ENCODE measurements around the gene LRMDA. TPM values are rescaled to one million over a fixed set of nuclear protein-coding genes. Genes with fewer than 3 reads are reported as not detected.

The LRMDA gene
- total RNA-seq, 1 experiment from 2014 or later = 4.8 TPM

DNA sequence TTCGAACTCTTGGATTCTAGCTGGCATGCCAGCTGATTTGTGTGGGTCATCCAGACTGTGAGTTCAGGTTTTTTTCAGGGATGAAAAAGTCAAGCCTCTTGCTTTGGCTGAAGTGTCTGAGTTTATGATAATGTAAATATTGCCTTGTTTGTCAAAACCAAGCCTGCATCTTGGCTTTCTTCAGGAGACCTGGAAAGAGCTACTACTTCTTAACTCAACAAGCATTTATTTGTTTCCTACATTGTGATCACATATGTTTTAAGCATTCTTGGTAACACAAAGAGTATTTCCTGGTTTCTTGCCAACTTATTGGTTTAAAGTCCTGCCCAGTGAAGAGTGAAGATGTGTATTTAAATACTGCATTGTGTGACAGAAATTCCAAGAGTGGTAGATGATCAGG lies 407.1 kb downstream of the LRMDA start:
- TF ChIP-seq CEBPB (IDR thresholded peaks at IDR 0.05; ENCODE audit: low read depth) (no peak), ZNF274 (IDR thresholded peaks at IDR 0.05; ENCODE audit: low read depth, low read length) (no peak), SRF (IDR thresholded peaks at IDR 0.05; ENCODE audit: low read depth) (no peak), EGR1 (IDR thresholded peaks at IDR 0.05; ENCODE audit: low read depth) (no peak), ZFX (IDR thresholded peaks at IDR 0.05) (no peak), POLR2AphosphoS5 (IDR thresholded peaks at IDR 0.05; ENCODE audit: low read depth, low read length) (no peak), CBX3 (IDR thresholded peaks at IDR 0.05; ENCODE audit: low read depth) (no peak), JUND (IDR thresholded peaks at IDR 0.05) (no peak), TCF7L2 (IDR thresholded peaks at IDR 0.05; ENCODE audit: borderline replicate concordance, extremely low read depth, insufficient read depth, insufficient read length) (no peak), EZH2 (IDR thresholded peaks at IDR 0.05) (no peak), YY1 (IDR thresholded peaks at IDR 0.05; ENCODE audit: extremely low read depth, insufficient replicate concordance, low read depth, low read length) (no peak), POLR2A (IDR thresholded peaks at IDR 0.05; ENCODE audit: borderline replicate concordance, extremely low read depth, insufficient read depth, insufficient read length) (no peak), FOSL1 (IDR thresholded peaks at IDR 0.05; ENCODE audit: low read depth) (no peak), ELF1 (IDR thresholded peaks at IDR 0.05; ENCODE audit: borderline replicate concordance, low read depth) (no peak)
- TF ChIP-seq, protein P1, sequence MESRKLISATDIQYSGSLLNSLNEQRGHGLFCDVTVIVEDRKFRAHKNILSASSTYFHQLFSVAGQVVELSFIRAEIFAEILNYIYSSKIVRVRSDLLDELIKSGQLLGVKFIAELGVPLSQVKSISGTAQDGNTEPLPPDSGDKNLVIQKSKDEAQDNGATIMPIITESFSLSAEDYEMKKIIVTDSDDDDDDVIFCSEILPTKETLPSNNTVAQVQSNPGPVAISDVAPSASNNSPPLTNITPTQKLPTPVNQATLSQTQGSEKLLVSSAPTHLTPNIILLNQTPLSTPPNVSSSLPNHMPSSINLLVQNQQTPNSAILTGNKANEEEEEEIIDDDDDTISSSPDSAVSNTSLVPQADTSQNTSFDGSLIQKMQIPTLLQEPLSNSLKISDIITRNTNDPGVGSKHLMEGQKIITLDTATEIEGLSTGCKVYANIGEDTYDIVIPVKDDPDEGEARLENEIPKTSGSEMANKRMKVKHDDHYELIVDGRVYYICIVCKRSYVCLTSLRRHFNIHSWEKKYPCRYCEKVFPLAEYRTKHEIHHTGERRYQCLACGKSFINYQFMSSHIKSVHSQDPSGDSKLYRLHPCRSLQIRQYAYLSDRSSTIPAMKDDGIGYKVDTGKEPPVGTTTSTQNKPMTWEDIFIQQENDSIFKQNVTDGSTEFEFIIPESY (IDR thresholded peaks at IDR 0.05; ENCODE audit: extremely low read depth, insufficient replicate concordance, low read length) = no peak
- TF ChIP-seq, protein P2, sequence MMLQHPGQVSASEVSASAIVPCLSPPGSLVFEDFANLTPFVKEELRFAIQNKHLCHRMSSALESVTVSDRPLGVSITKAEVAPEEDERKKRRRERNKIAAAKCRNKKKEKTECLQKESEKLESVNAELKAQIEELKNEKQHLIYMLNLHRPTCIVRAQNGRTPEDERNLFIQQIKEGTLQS (IDR thresholded peaks at IDR 0.05) = no peak
- TF ChIP-seq, protein P3, sequence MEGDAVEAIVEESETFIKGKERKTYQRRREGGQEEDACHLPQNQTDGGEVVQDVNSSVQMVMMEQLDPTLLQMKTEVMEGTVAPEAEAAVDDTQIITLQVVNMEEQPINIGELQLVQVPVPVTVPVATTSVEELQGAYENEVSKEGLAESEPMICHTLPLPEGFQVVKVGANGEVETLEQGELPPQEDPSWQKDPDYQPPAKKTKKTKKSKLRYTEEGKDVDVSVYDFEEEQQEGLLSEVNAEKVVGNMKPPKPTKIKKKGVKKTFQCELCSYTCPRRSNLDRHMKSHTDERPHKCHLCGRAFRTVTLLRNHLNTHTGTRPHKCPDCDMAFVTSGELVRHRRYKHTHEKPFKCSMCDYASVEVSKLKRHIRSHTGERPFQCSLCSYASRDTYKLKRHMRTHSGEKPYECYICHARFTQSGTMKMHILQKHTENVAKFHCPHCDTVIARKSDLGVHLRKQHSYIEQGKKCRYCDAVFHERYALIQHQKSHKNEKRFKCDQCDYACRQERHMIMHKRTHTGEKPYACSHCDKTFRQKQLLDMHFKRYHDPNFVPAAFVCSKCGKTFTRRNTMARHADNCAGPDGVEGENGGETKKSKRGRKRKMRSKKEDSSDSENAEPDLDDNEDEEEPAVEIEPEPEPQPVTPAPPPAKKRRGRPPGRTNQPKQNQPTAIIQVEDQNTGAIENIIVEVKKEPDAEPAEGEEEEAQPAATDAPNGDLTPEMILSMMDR (IDR thresholded peaks at IDR 0.05 in 2 of 3, conservative IDR thresholded peaks at IDR 0.05 in 1 of 3; ENCODE audit: borderline replicate concordance in 1 of 3, insufficient read depth in 1 of 3, low read depth in 2 of 3, low read length in 2 of 3) = no peak
- TF ChIP-seq, protein P4, sequence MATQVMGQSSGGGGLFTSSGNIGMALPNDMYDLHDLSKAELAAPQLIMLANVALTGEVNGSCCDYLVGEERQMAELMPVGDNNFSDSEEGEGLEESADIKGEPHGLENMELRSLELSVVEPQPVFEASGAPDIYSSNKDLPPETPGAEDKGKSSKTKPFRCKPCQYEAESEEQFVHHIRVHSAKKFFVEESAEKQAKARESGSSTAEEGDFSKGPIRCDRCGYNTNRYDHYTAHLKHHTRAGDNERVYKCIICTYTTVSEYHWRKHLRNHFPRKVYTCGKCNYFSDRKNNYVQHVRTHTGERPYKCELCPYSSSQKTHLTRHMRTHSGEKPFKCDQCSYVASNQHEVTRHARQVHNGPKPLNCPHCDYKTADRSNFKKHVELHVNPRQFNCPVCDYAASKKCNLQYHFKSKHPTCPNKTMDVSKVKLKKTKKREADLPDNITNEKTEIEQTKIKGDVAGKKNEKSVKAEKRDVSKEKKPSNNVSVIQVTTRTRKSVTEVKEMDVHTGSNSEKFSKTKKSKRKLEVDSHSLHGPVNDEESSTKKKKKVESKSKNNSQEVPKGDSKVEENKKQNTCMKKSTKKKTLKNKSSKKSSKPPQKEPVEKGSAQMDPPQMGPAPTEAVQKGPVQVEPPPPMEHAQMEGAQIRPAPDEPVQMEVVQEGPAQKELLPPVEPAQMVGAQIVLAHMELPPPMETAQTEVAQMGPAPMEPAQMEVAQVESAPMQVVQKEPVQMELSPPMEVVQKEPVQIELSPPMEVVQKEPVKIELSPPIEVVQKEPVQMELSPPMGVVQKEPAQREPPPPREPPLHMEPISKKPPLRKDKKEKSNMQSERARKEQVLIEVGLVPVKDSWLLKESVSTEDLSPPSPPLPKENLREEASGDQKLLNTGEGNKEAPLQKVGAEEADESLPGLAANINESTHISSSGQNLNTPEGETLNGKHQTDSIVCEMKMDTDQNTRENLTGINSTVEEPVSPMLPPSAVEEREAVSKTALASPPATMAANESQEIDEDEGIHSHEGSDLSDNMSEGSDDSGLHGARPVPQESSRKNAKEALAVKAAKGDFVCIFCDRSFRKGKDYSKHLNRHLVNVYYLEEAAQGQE (IDR thresholded peaks at IDR 0.05; ENCODE audit: low read depth) = no peak
- Histone ChIP-seq H3K36me3 (ENCODE audit: control insufficient read depth in 1 of 2, insufficient read depth in 2 of 2, low read length in 2 of 2) (no peaks in the 10 kb centered on the region), H3K4me3 (replicated peaks in 1 of 2; ENCODE audit: low read depth in 1 of 2, low read length in 2 of 2) (no peak overlapping the region), H3K27me3 (ENCODE audit: insufficient read depth, low read length) (peaks cover 27% of the 10 kb centered on the region), H3K4me1 (ENCODE audit: control insufficient read depth in 1 of 2, insufficient read depth in 2 of 2, low read length in 2 of 2) (no peaks in the 10 kb centered on the region), H3K9me3 (ENCODE audit: control insufficient read depth in 1 of 2, insufficient read depth in 1 of 2, low read depth in 1 of 2, low read length in 2 of 2) (no peaks in the 10 kb centered on the region), H3K9me2 (ENCODE audit: insufficient read depth) (no peaks in the 10 kb centered on the region), H3K4me2 (ENCODE audit: low read length) (no peak overlapping the region), H2AFZ (ENCODE audit: low read depth, low read length, poor library complexity, severe bottlenecking) (no peak overlapping the region), H3K9ac (ENCODE audit: low read length) (no peak overlapping the region), H3K27ac (ENCODE audit: low read depth, low read length) (no peak overlapping the region), H3K79me2 (ENCODE audit: insufficient read depth, low read length) (no peaks in the 10 kb centered on the region), H4K20me1 (ENCODE audit: insufficient read depth) (no peaks in the 10 kb centered on the region)
- ChIA-PET CTCF (no interaction called here), POLR2A (no interaction called here), RAD21 (ENCODE audit: low non-redundant PET in 1 of 2, low total read pairs in 2 of 2, uncharacterized antibody in 2 of 2, unreplicated experiment in 2 of 2) (no interaction called here)
- DNase-seq (ENCODE audit: low read depth, low spot score) = no peak
- intact Hi-C loops (cut with micrococcal nuclease) = no loop called here
- no TSS peak for BruUV-seq (replicated peaks)
- no peak for ATAC-seq

All from HCT116 (cell line).